Measurements from ENCODE around the gene AKAP8L.
A peak's percentile ranks its signal among the peaks of the same experiment; 100 is the strongest.
"Not testable (repeated sequence)": the region's sequence is repeated elsewhere in the genome, so short reads cannot be mapped to it uniquely, and the experiment has no call there.

AKAP8L gene

GRCh38 chr19:15390814-15391213 lies 28.0 kb downstream of the AKAP8L start:
- no peak for DNase-seq (ENCODE audit: low read depth, low spot score)

DNA sequence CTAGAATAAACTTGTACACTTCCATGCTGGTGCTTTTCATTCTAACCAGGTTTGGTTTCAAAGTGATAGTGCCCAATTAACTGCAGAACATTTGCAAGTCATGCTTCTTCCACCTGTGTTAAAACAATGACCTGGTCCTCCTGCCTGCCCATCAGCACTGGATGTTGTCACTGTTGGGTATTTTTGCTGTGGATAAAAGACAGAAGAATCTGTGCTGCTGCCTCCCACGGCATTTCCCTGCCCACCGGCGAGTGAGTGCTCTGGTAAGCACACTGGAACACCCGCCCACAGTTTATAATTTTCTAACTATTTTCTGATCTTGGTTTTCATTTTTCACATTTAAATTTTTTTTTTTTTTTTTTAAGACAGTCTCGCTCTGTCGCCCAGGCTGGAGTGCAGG lies 36.9 kb downstream of the AKAP8L start:
- no peak for DNase-seq (ENCODE audit: low read depth, low spot score)

- no peak for DNase-seq (ENCODE audit: low read depth, low spot score)
These were observed 37.4 kb downstream of the AKAP8L start for GRCh38 chr19:15381429-15381828.

- DNase-seq (ENCODE audit: low read depth, low spot score): no peak
These were observed 38.7 kb downstream of the AKAP8L start for GRCh38 chr19:15379999-15380647.

DNA sequence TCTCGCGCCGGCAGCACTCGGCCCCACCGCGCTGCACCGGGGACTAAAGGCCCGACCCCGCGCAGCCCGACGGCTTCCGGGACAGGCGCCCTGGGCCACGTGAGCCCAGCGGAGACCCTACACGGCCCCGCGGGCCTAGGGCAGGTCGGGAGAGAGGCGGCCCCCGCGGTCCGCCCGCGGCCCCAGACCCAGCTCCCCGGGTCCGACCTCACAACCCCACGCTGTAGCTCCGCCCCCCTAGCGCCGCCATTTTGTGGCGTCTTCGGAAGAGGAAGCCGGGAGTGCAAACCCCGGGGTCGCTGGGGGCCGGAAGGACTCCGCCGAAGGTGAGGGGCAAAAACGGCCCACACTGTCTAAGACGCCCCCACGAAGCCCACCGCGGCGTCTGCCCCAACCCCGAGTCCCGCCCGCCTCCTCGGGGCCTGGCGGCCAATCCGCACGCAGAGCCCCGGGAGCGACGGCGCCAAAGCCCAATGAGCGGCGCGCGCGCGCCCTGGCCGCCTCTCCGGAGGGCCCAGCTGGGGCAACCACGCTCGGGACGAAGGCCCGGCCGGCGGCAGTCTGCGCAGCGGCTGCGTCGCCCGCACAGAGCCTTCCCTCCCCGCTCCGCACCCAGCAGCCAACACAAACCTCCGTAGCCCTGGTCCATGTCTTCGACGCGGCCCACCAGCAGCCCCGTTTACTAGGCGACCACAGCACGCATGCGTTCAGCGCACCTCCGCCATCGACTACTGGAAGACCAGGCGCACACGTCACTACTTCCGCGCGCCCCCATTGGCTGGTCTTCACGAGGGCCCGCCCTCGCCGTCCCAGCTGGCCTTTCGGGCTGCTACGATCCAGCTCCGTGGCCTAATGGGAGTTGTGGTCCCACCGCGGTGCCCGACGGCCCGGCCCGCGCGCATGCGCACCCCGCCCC lies 39.4 kb downstream of the AKAP8L start, which contains the start of gene AKAP8:
TSS of gene AKAP8 (minus strand) at position 705 of the 916 bp plus-strand sequence. CDS start at position 649, 56 bp downstream.
- DNase-seq (ENCODE audit: low read depth, low spot score): peak; percentile 93

DNA sequence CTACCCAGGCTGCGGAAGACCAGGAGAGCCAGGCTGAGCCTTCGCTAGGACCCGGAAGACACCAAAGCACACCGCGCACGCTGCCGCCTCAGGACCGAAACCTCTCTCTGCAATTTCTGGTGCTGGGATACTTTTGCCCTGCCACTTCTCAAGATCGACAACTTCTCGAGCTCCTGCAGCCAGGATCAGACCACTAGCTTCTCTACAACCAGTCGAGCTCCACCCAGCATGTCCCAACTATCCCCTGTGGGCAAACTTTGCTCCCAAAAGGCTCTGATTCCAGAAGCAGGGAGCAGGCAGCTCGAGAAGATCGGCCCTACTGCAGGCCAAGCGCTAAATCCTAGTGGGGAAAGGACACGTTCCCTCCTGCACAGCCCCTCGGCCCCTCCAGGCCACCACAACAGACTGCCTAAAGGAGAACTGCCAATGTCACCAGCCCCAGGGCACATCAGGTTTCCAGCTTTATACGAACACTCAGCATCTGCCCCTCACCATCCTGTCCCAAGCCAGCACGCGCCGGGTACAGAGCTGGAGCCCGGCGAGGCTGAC lies 40.2 kb downstream of the AKAP8L start:
- peak; percentile 29 for DNase-seq (ENCODE audit: low read depth, low spot score)

DNA sequence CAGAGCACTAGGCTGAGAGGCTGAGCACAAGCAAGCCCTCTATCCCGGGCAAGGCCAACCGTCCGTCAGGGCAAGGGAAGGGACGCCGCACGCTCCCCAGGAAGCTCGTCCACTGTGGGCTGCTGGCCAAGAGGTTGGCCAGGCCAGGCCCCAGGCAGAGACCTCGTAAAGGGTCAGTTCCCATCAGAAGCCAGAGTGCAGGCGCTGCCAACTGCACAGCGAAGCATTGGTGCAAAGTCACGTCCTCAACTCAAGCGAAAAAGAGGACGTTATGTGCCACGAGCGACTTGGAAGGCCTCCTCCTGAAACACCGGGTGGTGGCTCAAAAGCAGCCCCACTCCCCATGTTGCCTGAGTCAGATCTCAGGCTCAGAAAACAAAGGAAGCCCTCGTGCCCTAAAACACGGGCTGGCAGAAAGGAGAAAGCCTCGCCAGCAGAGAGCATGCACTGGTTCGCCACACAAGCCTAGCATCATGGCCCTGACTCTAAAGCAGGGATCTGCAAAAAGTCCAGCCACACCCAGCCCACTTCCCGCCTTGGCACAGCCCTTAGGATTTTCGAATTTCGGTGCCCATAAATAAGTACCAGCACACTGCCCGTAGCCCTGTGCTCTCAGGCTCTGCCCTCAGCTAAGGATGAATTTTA lies 43.9 kb downstream of the AKAP8L start:
- DNase-seq (ENCODE audit: low read depth, low spot score): no peak

DNA sequence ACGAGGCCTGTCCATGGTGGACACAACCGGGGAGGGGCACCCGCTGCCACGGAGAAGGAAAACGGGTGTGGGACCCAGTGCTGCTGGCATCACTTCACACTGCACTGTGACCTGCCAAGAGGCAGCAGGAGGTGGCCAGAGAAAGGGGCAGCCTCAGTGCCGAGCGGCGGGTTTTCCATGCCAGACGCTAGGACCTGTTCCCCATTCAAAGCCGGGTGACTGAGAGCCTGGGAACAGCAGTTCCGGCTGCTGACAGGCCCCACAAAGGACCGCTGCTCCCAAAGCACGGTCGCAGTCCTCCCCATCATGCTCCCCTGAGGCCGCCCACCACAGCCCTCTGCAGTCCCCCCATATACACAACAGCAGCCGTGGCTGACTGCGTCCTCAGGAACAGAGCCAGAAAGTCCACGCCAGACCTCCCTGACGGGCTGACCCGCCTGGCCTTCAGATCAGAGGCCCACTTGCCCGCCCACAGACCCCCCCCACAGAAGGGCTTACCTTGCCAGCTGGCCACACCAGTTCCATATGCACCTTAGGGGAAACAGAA lies 44.6 kb downstream of the AKAP8L start:
- DNase-seq (ENCODE audit: low read depth, low spot score): no peak

DNA sequence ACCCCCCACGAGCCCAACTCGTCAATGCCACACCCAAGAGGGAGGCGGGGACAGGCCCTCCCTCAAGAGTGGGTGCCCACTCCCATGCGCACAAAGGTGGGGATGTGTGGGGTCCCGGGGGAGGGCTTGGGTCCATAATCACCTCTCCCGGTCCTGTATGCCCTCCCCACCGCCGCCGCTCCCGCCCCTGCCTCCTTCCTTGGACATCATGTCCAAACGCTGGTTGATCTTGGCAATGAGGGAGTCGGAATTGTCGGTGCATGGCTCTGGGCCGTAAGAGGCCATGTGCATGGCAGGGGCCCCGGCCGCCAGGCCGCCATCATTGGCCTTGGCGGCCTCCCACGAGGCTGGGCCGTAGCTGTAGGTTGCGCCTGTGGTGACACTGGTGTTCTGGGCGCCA lies 45.1 kb downstream of the AKAP8L start:
- DNase-seq (ENCODE audit: low read depth, low spot score): no peak

GRCh38 chr19:15372891-15373301 lies 45.9 kb downstream of the AKAP8L start:
- no peak for DNase-seq (ENCODE audit: low read depth, low spot score)

DNA sequence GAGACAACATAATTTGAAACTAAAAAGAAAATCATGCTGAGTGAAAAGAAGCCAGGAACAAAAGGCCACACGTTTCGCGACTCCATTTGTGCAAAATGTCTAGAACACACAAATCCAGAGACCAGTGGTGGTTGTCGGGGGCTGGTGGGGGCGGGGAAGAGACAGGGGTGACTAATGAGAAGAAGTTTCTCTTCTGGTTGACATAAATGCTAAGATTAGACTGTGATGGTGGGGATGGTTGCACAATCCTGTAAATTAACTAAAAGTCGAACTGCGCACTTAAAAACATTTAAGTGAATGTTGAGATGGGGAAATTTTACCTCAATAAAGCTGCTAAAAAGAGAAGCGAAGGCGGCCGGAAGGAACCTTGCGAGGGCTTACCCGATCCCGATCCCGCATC lies 46.3 kb downstream of the AKAP8L start:
- DNase-seq (ENCODE audit: low read depth, low spot score): no peak

DNA sequence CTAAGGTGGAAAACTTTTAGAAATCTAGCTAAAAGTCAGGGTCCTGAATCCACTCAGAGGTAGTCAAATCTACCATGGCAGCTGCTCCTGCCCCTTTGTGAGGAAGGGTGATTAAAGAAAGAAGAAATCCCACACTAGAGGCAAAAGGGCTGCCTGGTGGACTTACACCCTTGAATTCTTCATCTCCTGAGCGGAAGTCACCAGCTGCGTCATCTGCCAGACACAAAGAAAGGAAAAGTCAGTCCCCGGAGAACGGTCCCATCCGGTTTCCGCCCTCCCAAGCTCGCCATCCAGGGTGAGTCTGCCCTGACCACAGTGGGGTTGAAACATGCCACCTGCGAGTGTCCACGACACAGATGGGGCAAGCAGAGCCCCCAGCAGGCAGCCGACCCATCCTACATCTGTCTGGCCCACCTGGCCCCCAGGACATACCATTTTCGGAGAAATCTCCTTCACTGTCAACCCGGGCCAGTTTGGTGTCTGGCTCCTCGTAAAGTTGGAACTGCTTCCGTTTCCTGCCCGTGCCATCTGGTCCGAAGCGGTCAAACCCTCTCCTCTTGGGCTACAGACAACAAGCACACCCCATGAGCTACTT lies 46.9 kb downstream of the AKAP8L start:
- no peak for DNase-seq (ENCODE audit: low read depth, low spot score)

DNA sequence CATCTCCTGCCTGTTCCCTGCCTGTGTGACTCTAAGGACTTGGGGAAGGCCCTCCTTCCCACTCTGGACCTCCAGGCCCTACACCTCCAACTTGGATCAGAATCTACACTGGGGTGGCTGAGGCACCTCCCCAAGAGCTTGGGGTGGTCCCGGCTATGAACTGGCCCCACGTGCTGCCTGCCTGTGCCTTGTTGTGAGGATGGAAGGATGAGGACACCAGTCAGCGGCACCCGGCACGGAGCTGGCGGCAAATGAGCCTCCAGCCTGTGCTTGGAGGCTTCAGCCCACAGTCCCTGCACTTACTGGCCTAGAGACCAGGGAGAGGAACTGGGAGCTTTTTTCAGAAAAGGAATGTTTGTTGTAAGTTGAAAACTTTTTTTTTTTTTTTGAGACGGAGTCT lies 47.7 kb downstream of the AKAP8L start:
- DNase-seq (ENCODE audit: low read depth, low spot score): no peak

DNA sequence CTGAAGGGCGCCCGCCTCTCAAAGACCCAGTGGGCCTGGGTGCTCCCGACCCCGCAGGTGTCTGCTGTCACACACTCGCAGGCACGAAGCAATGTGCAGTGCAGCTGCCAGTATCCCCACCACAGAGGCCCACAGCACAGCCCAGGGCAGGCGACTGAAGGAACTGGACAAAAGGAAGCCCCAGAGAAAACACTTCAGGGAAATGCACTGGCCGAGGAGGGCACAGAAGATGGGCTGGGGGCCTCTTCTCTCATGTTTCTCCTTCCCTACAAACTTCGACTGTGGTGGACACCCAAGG lies 49.2 kb downstream of the AKAP8L start:
- DNase-seq (ENCODE audit: low read depth, low spot score): no peak

- DNase-seq (ENCODE audit: low read depth, low spot score): no peak
These were observed 49.8 kb downstream of the AKAP8L start for GRCh38 chr19:15368798-15369593.

DNA sequence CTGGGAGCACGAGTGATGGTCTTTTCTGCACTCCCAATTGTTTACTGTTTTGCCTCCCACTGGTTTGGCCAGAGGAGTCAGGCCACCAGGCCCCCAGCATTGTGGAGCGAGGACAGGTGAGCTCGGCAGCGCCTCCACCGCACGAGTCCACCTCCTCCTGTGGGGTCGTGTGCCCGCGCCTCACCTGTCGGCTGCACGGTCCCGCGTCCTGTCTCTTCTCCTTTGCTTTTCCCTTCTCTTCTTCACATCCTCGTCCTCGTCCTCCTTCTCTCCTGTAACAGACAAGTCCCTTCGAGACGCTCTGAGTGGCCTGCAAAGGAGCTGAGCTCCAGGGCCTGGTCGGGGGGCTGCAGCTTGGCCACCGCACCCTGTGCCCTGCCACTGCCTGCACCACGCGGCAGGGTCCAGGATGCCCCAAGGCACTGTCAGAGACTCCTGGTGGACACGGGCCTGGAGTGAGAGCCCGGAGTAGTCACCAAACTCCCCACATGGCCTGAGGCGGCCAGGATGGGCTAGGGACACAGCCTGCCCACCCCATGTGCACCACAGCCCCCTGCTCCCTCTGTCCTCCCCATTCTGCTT lies 50.6 kb downstream of the AKAP8L start:
- no peak for DNase-seq (ENCODE audit: low read depth, low spot score)

DNA sequence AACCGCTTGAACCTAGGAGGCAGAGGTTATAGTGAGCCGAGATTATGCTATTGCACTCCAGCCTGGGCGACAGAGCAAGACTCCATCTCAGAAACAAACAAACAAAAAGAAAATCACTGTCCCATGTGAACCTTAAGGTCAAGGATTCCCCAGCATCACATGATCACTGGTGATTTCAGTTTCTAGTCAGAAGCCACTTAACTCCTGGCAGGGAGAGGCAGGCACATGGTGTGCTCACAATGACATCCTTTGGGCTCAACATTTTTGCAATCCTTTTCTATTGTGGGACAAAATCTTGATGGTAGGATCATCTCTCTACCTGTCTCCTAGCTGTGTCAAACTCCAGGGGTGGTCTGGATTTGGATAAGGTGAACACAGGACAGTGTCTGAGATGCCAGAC lies 51.3 kb downstream of the AKAP8L start:
- no peak for DNase-seq (ENCODE audit: low read depth, low spot score)

DNA sequence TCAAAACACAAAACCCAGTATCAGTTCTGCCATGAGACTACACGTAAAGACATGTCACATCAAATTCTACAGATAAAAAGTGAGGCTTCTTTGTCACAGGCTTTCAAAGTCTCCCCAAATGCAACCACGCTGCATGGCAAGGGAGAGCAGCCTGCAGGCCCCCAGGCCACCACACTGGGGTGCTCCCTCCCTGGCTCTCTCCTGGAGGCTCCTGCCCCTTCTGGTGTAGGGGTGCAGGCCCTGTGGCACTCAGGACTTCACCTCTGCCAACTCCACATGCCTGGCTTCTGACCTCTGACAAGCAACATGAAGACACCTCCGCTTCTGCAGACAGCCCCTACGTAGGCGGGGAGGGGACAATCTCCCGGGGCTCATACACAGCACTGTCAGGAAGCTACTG lies 53.5 kb downstream of the AKAP8L start:
- no peak for DNase-seq (ENCODE audit: low read depth, low spot score)

- DNase-seq (ENCODE audit: low read depth, low spot score): not testable (repeated sequence)
These were observed 55.0 kb downstream of the AKAP8L start for GRCh38 chr19:15363791-15364190.

DNA sequence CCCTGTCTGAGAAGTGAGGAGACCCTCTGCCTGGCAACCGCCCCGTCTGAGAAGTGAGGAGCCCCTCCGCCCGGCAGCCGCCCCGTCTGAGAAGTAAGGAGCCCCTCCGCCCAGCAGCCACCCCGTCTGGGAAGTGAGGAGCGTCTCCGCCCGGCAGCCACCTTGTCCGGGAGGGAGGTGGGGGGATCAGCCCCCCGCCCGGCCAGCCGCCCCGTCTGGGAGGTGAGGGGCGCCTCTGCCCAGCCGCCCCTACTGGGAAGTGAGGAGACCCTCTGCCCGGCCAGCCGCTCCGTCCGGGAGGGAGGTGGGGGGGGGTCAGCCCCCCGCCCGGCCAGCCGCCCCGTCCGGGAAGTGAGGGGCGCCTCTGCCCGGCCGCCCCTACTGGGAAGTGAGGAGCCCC lies 55.7 kb downstream of the AKAP8L start:
- not testable (repeated sequence) for DNase-seq (ENCODE audit: low read depth, low spot score)
